Measurements from ENCODE around the gene MEGF11.

Gene MEGF11

GRCh38 chr15:66124651-66125050 lies 128.9 kb downstream of the MEGF11 start:
- TF ChIP-seq, protein P1, sequence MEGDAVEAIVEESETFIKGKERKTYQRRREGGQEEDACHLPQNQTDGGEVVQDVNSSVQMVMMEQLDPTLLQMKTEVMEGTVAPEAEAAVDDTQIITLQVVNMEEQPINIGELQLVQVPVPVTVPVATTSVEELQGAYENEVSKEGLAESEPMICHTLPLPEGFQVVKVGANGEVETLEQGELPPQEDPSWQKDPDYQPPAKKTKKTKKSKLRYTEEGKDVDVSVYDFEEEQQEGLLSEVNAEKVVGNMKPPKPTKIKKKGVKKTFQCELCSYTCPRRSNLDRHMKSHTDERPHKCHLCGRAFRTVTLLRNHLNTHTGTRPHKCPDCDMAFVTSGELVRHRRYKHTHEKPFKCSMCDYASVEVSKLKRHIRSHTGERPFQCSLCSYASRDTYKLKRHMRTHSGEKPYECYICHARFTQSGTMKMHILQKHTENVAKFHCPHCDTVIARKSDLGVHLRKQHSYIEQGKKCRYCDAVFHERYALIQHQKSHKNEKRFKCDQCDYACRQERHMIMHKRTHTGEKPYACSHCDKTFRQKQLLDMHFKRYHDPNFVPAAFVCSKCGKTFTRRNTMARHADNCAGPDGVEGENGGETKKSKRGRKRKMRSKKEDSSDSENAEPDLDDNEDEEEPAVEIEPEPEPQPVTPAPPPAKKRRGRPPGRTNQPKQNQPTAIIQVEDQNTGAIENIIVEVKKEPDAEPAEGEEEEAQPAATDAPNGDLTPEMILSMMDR (IDR thresholded peaks at IDR 0.05), result no peak
- no peak overlapping the region for H3K4me3 ChIP-seq
- H3K27me3 ChIP-seq, result peaks cover 0 to 53% of the 10 kb centered on the region in 2 donors
- no peaks in the 10 kb centered on the region for H3K36me3 ChIP-seq
- H3K4me1 ChIP-seq, result no peaks in the 10 kb centered on the region
- no peak overlapping the region for H3K27ac ChIP-seq
- no peak for DNase-seq
- H3K9me3 ChIP-seq, result no peaks in the 10 kb centered on the region
- intact Hi-C loops (cut with DNase I; ENCODE audit: low total_unique reads), result no loop called here

GRCh38 chr15:66123799-66124198 lies 129.8 kb downstream of the MEGF11 start:
- Histone ChIP-seq H3K27ac (no peak overlapping the region), H3K9me3 (no peaks in the 10 kb centered on the region), H3K4me3 (no peak overlapping the region), H3K36me3 (no peaks in the 10 kb centered on the region), H3K27me3 (peaks cover 0 to 48% of the 10 kb centered on the region in 2 donors), H3K4me1 (no peaks in the 10 kb centered on the region)
- TF ChIP-seq, protein P1 (IDR thresholded peaks at IDR 0.05), result no peak
- intact Hi-C loops (cut with DNase I; ENCODE audit: low total_unique reads), result no loop called here
- no peak for DNase-seq

GRCh38 chr15:66120422-66120821 lies 133.1 kb downstream of the MEGF11 start:
- DNase-seq, result no peak
- H3K36me3 ChIP-seq, result no peaks in the 10 kb centered on the region
- H3K9me3 ChIP-seq, result no peaks in the 10 kb centered on the region
- TF ChIP-seq, protein P1 (IDR thresholded peaks at IDR 0.05), result no peak
- H3K27me3 ChIP-seq, result peaks cover 0 to 26% of the 10 kb centered on the region in 2 donors
- H3K4me3 ChIP-seq, result no peak overlapping the region
- no peaks in the 10 kb centered on the region for H3K4me1 ChIP-seq
- no peak overlapping the region for H3K27ac ChIP-seq
- intact Hi-C loops (cut with DNase I; ENCODE audit: low total_unique reads), result no loop called here

DNA sequence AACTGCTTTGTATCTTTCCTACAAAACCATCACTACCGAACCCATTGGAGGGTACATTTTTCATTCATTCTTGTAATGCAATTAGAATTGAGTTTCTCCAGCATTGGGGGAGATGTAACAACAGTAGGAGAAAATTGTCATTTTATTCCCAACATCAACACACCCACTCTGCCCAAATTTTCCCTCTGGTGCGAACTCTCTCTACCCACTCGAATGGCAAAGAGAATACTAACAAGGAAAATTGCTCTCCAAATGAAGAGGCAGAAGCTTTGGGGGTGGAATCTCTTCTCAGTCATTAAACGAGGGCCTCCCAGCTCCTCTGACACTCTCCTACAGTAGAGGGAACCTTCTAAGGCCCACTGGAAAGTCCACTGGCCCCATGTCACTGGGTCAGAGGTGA lies 135.7 kb downstream of the MEGF11 start:
- DNase-seq, result no peak
- Histone ChIP-seq H3K27me3 (peaks cover 0 to 14% of the 10 kb centered on the region in 2 donors), H3K9me3 (no peaks in the 10 kb centered on the region), H3K27ac (no peak overlapping the region), H3K36me3 (no peaks in the 10 kb centered on the region), H3K4me3 (no peak overlapping the region), H3K4me1 (no peaks in the 10 kb centered on the region)
- TF ChIP-seq, protein P1 (IDR thresholded peaks at IDR 0.05), result no peak
- intact Hi-C loops (cut with DNase I; ENCODE audit: low total_unique reads), result no loop called here

GRCh38 chr15:66115568-66116206 lies 137.9 kb downstream of the MEGF11 start:
- no peak for DNase-seq
- Histone ChIP-seq H3K4me3 (no peak overlapping the region), H3K9me3 (no peaks in the 10 kb centered on the region), H3K36me3 (no peaks in the 10 kb centered on the region), H3K27ac (no peak overlapping the region), H3K4me1 (no peaks in the 10 kb centered on the region), H3K27me3 (peaks cover 0 to 21% of the 10 kb centered on the region in 2 donors)
- TF ChIP-seq, protein P1 (IDR thresholded peaks at IDR 0.05), result no peak
- intact Hi-C loops (cut with DNase I; ENCODE audit: low total_unique reads), result no loop called here

All from tibial artery (tissue), 4 donors.